GM21515 (cell line): ENCODE data around the gene ADAMTS17.

ENCODE experiments used
- ATAC-seq: cut with Tn5 transposase; IDR thresholded peaks from one replicate; pipeline ENCODE4 v1.9.1; 2021; ENCODE audit not compliant: unreplicated experiment

The ADAMTS17 gene

DNA sequence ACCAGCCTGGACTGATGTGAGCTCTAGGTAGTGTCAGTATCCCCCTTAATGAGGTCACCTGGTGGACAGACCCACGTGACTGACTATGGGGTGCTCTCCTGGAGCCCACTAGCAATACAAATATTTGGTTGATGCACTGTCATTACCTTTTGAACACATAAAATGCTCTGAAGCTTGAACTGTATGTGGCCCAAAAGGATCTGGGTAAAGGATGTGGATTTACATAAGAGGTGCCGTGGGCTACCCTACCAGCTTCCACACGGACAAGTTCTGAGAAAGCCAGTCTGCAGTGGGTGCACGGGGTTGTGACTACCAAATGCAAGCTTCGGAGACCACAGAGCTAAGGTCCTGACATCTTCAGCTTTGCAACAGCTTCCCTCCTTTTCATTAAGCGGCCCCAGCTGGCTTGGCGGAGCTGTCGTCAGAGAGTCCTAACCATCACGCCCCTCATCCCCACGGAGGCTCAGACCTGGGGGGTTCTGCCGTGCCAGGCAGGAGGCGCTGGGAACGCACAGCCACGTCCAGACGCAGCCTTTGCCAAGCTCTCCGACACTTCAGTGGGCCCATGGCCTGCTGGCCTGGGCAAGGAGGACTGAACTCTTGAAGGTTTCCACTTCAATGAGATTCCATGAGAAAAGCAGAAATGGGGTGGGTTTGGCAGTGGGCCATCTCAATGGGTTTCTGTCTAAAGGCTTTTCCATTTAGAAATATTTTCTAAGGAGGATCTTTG, 228.3 kb downstream of the ADAMTS17 start:
- ATAC-seq = no peak

DNA sequence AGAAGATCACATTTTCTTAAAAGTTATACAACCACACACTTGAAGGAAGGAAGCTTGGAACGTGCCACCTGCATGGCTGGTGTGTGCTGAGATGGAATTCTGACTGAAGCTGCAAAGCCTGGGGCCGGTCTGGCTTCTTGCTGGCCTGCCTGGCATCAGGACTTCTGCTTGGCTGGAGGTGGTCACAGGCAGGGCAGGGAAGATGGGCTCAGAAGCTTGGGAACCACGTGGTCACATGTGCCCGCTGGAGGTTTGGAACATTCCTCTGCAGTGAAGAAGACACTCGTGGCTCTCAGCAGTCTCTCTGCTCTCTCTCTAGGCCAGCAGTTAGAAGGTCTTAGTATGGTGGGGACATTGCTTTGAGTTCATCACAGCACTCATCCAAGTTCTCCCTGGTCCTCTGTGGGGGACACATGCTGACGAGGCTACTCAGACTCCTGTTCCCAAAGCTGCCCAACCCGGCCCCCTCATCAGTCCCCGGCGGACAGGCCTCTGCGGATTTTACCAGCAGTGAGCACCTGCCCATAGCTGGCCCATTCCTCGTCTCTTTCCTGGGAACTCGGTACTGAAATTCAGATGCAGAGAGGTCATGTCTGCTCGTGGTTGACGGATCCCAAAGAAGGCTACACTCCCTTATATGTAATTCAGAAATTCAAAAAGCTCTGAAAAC, 229.0 kb downstream of the ADAMTS17 start:
- ATAC-seq = no peak

GRCh38 chr15:100112061-100112420, 229.7 kb downstream of the ADAMTS17 start:
- no peak for ATAC-seq

DNA sequence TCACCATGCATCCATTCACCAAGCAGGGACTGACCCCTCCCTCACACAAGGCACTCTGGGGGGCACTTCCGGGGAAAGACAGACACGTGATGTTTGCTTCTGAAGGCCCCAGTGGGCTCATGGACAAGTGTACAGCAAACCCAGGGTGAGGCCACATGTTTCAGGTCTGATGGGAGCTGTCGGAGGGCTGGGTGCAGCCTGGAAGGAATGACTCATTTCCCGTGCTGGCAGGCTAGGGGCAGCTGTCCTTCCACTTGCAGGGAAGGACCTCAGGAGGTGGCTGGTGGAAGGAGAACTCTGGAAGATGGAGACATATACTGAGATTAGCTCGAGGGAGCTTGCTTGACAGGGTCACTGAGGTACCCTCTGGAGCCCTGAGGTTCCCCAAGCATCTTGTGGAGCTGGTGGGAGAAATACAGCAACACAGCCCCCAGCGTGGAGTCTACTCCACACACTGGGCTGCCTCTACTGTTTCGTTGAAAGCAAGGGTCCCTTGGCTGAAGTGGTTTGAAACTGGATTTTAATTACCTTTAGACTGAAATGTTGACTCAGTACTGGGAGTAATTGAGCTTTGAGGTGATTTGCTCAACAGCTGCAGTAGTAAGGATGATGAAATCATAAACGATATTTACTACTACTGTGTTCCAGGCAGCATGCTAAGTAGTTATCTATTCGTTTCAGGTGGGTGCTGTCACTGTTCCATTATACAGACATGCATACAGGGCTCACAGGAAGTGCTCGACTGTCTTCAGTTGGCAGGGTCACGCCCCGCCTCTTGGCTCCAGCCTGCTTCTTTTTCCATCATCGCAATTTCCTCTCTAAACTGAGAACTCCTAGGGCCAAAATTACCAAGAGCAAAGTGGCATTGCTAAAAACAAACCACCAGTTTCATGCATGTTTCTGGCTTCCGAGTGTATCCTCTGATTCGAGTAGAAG, 230.4 kb downstream of the ADAMTS17 start:
- no peak for ATAC-seq

- no peak for ATAC-seq
These were observed 232.2 kb downstream of the ADAMTS17 start for GRCh38 chr15:100109486-100110035.

DNA sequence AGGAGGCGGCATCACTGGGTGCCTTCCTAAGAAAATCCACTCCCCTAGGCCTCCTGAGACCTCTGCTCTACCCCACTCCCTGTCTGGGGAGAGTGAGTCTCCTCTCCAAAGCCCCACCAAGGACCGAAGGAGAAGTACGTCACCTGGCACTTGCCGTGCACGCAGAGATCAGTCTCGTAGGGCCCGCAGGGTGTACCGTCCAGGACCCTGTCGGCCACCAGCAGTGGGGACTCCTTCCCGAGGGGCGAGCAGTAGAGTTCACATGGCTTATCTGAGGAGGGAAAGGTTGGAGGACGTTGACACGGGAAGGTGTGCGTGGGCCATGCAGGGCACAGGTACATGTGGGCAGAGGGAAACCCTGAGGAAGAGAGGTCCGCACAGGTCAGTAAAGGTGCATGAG, 232.9 kb downstream of the ADAMTS17 start:
- ATAC-seq = no peak

DNA sequence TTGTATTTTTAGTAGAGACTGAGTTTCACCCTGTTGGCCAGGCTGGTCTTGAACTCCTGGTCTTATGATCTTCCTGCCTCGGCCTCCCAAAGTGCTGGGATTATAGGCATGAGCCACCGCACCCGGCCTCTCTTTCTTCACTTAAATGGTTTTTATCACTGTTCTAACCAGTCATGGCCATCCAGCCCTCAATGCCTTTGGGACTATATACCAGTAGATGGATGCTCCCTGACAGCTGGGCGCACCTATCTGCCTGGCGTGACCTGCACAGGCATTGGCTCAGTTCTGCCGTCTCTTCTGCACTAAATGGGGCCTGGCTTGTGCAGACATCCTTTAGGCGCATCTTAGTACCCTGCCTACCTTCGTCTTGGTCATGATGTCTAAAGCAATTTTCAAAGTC, 233.4 kb downstream of the ADAMTS17 start:
- ATAC-seq = no peak

DNA sequence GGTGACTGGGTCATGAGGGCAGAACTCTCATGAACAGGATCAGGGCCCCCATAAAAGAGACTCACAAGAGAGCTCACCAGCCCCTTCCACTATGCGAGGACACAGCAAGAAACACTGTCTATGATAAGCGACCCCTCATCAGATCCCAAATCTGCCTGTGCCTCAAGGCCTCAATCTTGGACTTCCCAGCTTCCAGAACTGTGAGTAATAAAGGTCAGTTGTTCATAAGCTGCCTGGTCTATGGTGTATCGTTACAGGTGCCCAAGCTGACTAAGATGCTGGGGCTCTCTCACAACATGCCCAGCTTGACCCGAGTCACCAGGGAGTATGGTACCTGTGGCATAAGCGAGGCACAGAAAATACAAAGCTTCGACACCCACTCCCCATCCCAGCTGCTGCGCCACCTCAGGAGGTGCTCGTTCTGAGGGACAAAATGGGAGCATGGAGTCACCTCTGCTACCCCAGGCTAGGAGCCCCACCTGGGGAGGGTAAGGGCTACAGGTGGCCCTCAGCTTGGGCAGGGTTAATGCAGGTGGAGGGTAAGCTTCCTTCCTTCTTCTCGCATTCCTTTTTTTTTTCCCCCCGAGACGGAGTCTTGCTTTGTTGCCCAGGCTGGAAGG, 234.1 kb downstream of the ADAMTS17 start:
- no peak for ATAC-seq

- ATAC-seq = no peak
These were observed 234.6 kb downstream of the ADAMTS17 start for GRCh38 chr15:100107151-100107550.

DNA sequence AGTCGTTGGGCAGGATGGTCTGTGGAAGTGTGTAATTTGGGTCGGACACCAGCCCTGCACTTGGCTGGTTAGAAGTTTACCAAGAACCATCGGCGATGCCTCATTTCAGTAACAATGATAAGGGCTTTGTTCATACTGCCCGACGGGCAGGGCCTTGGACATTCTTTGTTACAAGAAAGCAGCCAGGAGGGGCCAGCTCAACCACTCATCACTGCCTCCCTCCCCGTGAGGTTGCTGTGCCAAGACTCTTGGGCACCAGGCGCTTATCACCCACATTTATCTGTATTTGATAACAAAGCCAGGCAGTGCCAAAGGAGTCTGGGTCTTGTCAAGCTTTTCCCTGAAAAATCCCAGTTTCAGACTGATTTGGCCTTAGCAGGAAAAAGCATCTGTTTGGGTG, 235.0 kb downstream of the ADAMTS17 start:
- no peak for ATAC-seq

- no peak for ATAC-seq
These were observed 236.7 kb downstream of the ADAMTS17 start for GRCh38 chr15:100105101-100105500.

GRCh38 chr15:100104245-100104644, 237.5 kb downstream of the ADAMTS17 start:
- ATAC-seq = no peak

DNA sequence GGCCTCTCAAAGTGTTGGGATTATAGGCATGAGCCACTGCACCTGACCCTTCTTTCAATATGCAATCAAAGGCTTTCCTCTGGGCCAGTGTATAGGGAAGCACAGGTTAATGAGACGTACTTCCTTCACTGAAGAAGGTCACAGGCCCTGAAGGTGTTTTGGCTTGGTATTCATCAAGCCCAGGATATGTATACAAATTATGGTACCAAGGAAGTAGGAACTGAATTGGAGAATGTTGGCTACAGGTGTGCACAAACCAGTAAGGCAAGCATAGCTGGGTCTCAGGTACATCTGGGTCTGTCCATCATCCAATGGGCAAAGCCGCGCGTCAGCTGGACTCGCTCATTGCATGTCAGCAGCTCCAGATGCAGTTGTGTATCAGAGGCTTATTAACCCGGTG, 237.9 kb downstream of the ADAMTS17 start:
- no peak for ATAC-seq

DNA sequence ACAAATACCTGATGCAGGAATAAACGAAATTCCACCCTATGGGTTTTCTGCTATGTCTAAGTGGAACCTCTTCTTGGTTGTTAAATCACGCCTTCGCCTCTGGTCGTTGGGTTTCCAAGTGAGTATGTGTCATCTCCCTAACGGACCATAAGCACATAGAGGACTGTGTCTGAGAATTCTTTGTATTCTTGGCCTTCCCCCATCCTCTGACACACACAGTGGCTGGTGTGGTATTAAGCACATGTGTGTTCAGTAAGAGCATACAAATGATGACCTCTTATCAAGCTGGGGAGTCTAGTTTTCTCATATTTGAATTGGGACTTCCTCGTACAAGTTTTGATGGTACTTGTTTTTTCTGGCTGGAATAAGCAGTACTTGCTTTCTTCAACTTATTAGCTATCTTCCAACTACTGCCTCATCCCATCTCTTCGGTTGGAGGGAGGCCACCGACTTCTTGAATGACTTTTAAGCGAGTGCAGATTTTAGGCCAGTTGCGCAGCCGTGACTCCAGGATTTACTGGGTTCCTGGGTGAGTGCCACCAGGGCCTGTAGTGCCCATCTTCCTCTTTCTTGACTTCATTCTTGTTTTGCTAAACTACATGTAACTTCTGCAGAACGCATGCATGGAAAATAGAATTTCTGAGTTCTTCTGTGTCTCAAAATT, 240.2 kb downstream of the ADAMTS17 start:
- ATAC-seq = no peak

- no peak for ATAC-seq
These were observed 240.8 kb downstream of the ADAMTS17 start for GRCh38 chr15:100100926-100101325.

DNA sequence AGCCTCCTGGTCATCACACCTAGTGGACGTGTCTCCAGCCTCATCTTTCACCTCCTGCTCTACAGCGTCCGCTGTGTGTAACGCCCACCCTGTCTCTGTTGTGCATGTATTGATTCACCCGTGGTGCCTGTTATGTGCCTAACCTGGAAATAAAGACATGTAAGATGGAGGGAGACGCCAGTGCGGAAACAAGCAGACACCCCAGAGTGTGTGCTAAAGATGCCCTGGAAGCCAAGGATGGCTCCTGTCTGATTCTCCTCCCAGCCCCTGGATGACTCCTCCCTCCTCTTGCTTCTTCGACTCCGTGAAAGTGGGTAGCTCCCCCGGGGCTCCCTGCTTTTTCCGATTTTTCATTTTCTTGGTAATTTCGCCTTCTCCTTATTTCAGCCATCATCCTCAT, 241.8 kb downstream of the ADAMTS17 start:
- ATAC-seq = no peak

DNA sequence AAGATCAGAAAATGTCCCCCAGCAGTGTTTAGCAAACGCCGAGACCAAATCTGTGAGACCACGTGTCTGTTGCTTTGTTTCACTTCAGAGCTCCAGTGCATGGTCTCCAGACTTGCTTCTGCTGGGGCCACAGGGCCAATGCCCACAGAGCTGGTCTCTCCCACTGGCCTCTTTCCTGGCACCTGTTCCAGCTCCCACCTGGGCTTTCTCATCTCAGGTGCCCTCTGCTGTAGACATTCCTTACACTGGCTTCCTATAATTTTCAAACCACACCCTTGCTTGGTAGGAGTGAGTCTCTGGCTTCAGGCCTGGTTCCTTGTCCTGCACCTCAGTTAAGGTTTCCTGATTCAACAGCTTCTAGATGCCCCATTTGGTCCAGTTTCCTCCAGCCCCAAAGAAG, 243.1 kb downstream of the ADAMTS17 start:
- no peak for ATAC-seq

DNA sequence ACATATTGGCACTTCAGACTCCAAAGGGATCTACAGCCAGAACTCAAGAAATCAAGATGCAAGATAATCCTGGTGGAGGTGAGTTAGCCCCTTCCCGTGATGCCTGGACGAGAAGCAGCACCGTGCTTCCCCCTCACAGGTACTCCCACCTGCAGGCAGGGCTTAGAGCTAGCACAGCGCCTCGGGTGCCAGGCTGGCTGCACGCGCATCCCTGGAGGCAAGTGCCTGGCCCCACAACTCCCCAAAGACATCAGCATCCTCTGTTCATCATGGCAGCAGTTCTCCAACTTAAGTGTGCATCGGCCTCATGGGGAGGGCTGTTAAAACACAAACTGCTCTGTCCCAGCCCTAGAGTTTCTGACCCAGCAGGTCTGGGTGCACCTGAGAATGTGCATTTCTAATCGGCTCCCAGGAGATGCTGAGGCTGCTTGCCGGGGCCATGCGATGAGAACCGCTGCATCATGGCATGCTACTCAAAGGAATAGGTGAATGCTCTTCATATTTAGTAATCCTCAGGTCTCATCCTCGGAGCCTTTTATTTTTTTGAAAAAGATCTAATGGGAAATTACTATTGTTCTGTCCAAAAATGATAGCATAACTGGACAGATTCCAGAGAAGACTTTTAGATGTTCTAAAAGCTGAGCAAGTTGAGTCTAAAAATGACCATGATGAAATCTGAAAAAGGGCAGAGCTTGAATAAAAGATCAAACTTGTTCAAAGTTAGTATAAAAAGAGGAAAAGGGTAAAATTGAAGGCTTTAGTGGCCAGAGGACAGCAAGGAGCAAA, 244.2 kb downstream of the ADAMTS17 start:
- no peak for ATAC-seq

- no peak for ATAC-seq
These were observed 245.1 kb downstream of the ADAMTS17 start for GRCh38 chr15:100096700-100097099.

GRCh38 chr15:100096248-100096600, 245.6 kb downstream of the ADAMTS17 start:
- no peak for ATAC-seq
